ENCODE measurements around the gene TAMALIN.

Gene TAMALIN

DNA sequence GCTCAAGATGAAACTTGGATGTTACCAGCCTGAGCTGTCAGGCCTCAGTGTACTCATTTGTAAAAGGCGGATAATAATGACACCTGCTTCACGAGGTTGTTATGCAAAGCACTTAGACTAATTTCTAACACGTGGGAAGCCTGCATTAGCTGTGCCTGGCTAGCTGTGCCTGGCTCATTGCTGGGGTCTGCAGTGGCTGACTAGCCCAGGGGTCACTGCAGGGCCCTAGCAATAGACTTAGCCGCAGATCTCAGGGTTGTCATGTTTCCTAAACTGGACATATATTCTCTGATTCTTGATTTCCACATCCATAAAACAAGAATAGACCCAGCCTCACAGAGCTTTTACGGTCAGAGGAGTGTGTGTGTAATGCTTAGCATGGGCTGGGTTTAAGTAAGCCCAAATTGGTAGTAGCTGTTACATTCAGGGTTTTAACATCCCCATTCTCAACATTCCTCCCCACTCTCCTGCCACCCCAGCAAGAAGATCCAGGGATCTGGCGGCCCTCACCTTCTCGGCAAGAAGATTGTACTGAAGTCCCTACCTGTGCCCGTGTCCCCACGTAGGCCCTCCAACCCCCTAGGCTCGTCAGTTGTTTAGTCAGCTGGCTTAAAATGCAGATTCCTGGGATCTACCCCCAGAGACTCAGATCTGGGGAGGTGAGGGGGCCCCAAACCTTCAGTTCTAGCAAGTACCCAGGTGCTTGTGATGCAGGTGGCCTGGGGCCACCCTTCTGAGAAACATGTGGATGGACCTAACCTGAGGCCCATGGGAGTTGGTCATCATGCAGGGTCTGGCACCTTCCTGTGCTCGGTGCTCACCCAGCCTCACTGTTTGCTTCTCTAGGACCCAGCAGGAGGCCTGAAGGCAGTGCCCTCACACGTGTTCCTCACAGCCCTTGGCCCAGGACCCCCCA is 53.1 kb downstream of the TAMALIN start:
- H3K36me3 ChIP-seq (ENCODE audit: control insufficient read depth in 4 of 4, insufficient read depth in 4 of 4, low read length in 3 of 4): peaks cover 0 to 4% (median 0%) of the 10 kb centered on the region in 4 experiments
- H3K4me1 ChIP-seq (ENCODE audit: control extremely low read depth in 1 of 4, control insufficient read depth in 4 of 4, insufficient read depth in 4 of 4, low read length in 3 of 4): peaks cover 0 to 5% (median 0%) of the 10 kb centered on the region in 4 experiments
- H3K27ac ChIP-seq (ENCODE audit: insufficient read depth in 1 of 2, low read depth in 1 of 2, low read length in 2 of 2, poor library complexity in 1 of 2, severe bottlenecking in 2 of 2): no peak overlapping the region
- no peaks in the 10 kb centered on the region for H3K9me3 ChIP-seq (ENCODE audit: control extremely low read depth in 1 of 5, control insufficient read depth in 4 of 5, insufficient read depth in 2 of 5, low read depth in 1 of 5, low read length in 4 of 5)
- no peak for DNase-seq
- no peak overlapping the region for H3K4me3 ChIP-seq (ENCODE audit: control insufficient read depth in 1 of 7, extremely low read depth in 1 of 7, insufficient read depth in 4 of 7, low read depth in 2 of 7, low read length in 6 of 7)
- ChIA-PET POLR2A (interaction anchor here (0.6 to 2.0 kb wide), 4 partner anchors 8 to 35 kb away, joined by 3 to 5 read pairs (median 4); partner anchors contain the start of gene ATG101), CTCF (interaction anchor here (0.6 to 31.9 kb wide), 8 partner anchors 10 to 56 kb away, joined by 3 to 661 read pairs (median 4); partner anchors contain the start of gene ATG101)
- 88% methylated on average over 11 of the region's 12 CpGs for WGBS (ENCODE audit: insufficient coverage)
- no peaks in the 10 kb centered on the region for H3K27me3 ChIP-seq (replicated peaks in 2 of 5; ENCODE audit: control insufficient read depth in 4 of 5, insufficient read depth in 5 of 5, low read length in 4 of 5)

DNA sequence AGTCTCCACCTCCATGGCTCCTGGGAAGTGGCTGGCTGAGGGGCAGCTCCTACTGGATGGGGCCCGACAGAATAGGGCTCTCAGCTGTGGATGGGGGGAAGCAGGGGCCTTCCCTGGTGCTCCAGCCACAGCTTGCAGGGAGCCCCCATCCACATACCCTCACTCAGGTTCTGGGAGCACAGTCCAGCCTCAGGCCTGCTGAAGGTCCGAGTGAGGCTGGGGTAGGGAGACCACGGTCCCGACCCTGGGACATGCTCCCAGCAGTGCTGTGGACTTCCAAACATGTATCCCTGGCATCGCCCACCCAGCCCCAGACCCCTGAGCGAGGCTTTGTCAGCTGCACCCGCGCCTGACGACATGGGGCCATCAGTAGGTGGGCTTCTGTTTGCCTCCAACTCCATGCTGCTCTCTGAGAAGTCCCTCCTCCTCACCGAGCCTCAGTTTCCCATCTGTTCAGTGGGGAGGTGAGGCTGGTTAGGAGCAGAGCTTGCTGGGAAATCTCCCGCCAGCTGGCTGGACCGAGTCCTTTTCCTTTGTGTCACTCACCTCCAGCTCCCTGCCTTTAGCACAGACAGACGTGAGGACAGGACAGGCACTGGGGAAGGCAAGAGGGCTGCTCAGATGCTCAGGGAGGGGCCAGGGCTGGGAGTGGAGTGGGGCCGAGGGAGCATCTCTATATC is 53.9 kb downstream of the TAMALIN start:
- H3K4me3 ChIP-seq (ENCODE audit: control insufficient read depth in 1 of 7, extremely low read depth in 1 of 7, insufficient read depth in 4 of 7, low read depth in 2 of 7, low read length in 6 of 7): no peak overlapping the region
- ChIA-PET CTCF (interaction anchor here (1.3 to 31.9 kb wide), 5 partner anchors 9 to 34 kb away, joined by 3 to 661 read pairs (median 9); partner anchors contain the start of genes ATG101 and NR4A1), POLR2A (interaction anchor here (1.1 to 2.0 kb wide), 3 partner anchors 9 to 36 kb away, joined by 3 to 5 read pairs (median 4); partner anchors contain the start of gene ATG101)
- 97% methylated on average over 12 of the region's 14 CpGs for WGBS (ENCODE audit: insufficient coverage)
- H3K4me1 ChIP-seq (ENCODE audit: control extremely low read depth in 1 of 4, control insufficient read depth in 4 of 4, insufficient read depth in 4 of 4, low read length in 3 of 4): peaks cover 0 to 5% (median 0%) of the 10 kb centered on the region in 4 experiments
- H3K27ac ChIP-seq (ENCODE audit: insufficient read depth in 1 of 2, low read depth in 1 of 2, low read length in 2 of 2, poor library complexity in 1 of 2, severe bottlenecking in 2 of 2): no peak overlapping the region
- DNase-seq: no peak
- H3K9me3 ChIP-seq (ENCODE audit: control extremely low read depth in 1 of 5, control insufficient read depth in 4 of 5, insufficient read depth in 2 of 5, low read depth in 1 of 5, low read length in 4 of 5): no peaks in the 10 kb centered on the region
- H3K36me3 ChIP-seq (ENCODE audit: control insufficient read depth in 4 of 4, insufficient read depth in 4 of 4, low read length in 3 of 4): peaks cover 0 to 4% (median 0%) of the 10 kb centered on the region in 4 experiments
- H3K27me3 ChIP-seq (replicated peaks in 2 of 5; ENCODE audit: control insufficient read depth in 4 of 5, insufficient read depth in 5 of 5, low read length in 4 of 5): no peaks in the 10 kb centered on the region

DNA sequence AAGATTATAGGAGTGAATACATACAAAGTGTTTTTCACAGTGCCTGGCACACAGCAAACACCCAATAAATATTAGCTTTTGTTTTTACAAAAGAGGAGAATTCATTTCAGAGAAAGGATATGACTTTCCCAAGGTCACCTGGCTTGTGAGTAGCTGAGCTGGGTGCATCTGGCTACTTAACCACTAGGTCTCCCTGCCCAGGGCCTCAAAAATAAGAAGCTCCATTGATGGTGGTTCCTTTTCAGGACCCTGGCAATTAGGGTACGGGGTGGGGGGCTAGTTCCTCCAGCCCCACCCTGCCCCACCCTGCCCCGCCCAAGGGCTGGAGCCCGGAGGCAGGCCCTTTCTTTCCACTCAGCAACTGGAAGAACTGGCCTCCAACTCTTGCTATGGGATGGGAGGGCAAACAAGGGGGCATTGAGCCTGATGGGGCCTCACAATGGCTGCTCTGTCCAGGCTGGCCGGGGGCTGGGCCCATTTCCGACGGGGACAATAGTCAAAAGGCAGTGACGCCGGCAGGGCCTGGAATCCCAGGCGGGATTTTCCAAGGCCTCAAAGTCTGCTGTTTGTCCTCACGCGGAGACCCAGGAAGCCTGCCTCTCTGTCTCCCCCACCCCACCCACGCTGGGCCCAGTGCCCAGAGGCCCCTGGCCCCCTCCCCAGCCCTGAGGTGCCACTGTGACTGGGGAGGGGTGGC is 54.9 kb downstream of the TAMALIN start:
- Histone ChIP-seq H3K27me3 (replicated peaks in 2 of 5; ENCODE audit: control insufficient read depth in 4 of 5, insufficient read depth in 5 of 5, low read length in 4 of 5) (no peaks in the 10 kb centered on the region), H3K4me1 (ENCODE audit: control extremely low read depth in 1 of 4, control insufficient read depth in 4 of 4, insufficient read depth in 4 of 4, low read length in 3 of 4) (peaks cover 0 to 5% (median 0%) of the 10 kb centered on the region in 4 experiments), H3K27ac (ENCODE audit: insufficient read depth in 1 of 2, low read depth in 1 of 2, low read length in 2 of 2, poor library complexity in 1 of 2, severe bottlenecking in 2 of 2) (no peak overlapping the region), H3K9me3 (ENCODE audit: control extremely low read depth in 1 of 5, control insufficient read depth in 4 of 5, insufficient read depth in 2 of 5, low read depth in 1 of 5, low read length in 4 of 5) (no peaks in the 10 kb centered on the region), H3K4me3 (ENCODE audit: control insufficient read depth in 1 of 7, extremely low read depth in 1 of 7, insufficient read depth in 4 of 7, low read depth in 2 of 7, low read length in 6 of 7) (no peak overlapping the region), H3K36me3 (ENCODE audit: control insufficient read depth in 4 of 4, insufficient read depth in 4 of 4, low read length in 3 of 4) (peaks cover 0 to 4% (median 0%) of the 10 kb centered on the region in 4 experiments)
- CTCF ChIA-PET: interaction anchor here (1.0 to 31.9 kb wide), 6 partner anchors 9 to 35 kb away, joined by 3 to 661 read pairs (median 6); partner anchors contain the start of genes ATG101 and NR4A1
- 93% methylated on average over 8 of the region's 12 CpGs for WGBS (ENCODE audit: insufficient coverage)
- POLR2A ChIA-PET: interaction anchor here (1.0 to 1.7 kb wide), 6 partner anchors 8 to 37 kb away, joined by 3 to 4 read pairs (median 4); partner anchors contain the start of gene NR4A1
- no peak for DNase-seq

DNA sequence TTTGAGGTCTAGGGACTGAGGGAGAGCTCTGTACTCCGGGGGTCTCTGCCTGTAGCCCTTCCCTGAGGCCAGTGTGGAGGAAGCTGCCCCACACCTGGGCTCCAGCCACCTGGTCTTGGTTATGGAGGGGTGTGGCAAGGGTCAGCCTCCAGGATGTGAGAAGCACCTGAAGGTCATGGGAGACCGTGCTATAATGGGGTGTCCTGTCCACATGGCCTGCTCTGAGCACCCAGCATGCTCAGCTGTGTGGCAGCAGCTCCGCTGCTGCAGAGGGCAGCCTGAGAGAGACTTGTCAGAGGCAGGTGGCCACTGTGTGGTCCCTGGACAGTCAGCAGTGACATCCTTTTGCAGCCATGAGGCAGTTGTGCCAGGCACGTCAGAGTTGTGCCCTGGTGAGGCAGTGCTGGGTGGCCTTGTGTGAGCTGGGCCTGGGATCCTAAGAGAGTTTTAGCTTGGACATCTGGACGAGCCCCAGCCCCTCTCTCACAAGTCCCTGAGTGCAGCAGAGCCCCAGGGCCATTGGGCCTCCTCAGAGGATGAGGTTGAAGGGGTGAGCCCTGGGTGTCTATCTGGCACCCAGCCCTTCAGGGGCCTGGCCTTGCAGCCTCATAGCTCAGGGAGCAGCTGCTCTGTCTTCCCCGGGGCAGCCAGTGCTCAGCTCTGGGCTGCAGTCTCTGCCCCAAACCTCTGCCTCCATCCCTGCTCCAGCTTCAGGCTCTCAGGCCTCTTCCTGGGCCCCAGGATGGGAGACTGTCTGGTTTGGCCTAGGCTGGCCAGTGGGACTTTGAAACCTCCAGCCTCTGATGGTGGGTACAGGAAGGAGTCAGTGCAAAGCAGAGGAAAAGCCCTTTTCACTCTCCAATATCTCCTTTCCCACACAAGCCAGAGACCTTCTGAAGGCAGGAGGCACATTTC is 55.7 kb downstream of the TAMALIN start:
- 99% methylated on average over 6 of the region's 6 CpGs for WGBS (ENCODE audit: insufficient coverage)
- POLR2A ChIA-PET: interaction anchor here (1.0 to 1.7 kb wide), 4 partner anchors 9 to 37 kb away, joined by 3 to 4 read pairs (median 4); partner anchors contain the start of gene NR4A1
- no peak overlapping the region for H3K4me3 ChIP-seq (ENCODE audit: control insufficient read depth in 1 of 7, extremely low read depth in 1 of 7, insufficient read depth in 4 of 7, low read depth in 2 of 7, low read length in 6 of 7)

DNA sequence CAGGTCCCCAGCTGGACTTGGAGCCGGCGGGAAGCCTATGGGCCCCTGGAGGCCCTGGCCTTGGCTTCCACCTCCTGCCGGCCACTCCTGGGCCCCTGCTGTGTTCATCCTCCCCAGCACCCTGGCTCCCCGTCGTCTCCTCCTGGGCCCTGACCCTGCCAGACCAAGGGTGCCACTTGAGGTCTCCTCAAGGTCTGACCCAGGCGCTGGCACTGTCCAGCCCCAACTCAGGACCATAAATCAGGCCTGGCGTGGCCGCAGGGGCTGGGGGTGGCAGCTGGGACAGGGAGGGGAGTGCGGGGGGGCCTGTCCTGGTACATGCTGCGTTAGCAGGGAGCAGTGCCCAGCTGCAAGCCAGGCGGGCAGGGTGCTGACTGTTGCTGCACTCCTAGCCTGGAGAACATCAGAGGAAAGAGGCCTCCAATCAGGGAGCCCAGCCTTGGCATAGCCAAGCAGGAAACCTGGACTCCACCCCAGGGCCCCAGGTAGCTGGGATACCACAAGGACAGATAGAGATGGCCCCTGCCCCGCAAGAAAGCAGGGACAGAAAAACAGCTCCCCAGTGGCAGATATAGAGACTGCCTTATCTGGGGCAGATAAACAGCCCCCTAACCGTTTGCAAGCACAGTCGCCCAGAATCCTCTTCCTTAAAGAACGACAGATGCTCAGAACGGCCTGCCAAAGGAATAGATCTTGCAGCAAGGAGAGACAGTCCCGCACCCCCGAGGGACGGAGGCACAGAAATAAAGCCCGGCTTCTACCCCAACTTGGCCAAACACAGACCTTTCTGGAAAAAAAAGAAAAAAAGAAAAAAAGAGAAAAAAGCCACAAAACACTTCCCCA is 56.6 kb downstream of the TAMALIN start:
- Histone ChIP-seq H3K4me1 (ENCODE audit: control extremely low read depth in 1 of 4, control insufficient read depth in 4 of 4, insufficient read depth in 4 of 4, low read length in 3 of 4) (peaks cover 0 to 5% (median 0%) of the 10 kb centered on the region in 4 experiments), H3K27ac (ENCODE audit: insufficient read depth in 1 of 2, low read depth in 1 of 2, low read length in 2 of 2, poor library complexity in 1 of 2, severe bottlenecking in 2 of 2) (no peak overlapping the region), H3K36me3 (ENCODE audit: control insufficient read depth in 4 of 4, insufficient read depth in 4 of 4, low read length in 3 of 4) (no peaks in the 10 kb centered on the region), H3K27me3 (replicated peaks in 2 of 5; ENCODE audit: control insufficient read depth in 4 of 5, insufficient read depth in 5 of 5, low read length in 4 of 5) (no peaks in the 10 kb centered on the region), H3K4me3 (ENCODE audit: control insufficient read depth in 1 of 7, extremely low read depth in 1 of 7, insufficient read depth in 4 of 7, low read depth in 2 of 7, low read length in 6 of 7) (no peak overlapping the region), H3K9me3 (ENCODE audit: control extremely low read depth in 1 of 5, control insufficient read depth in 4 of 5, insufficient read depth in 2 of 5, low read depth in 1 of 5, low read length in 4 of 5) (no peaks in the 10 kb centered on the region)
- WGBS (ENCODE audit: insufficient coverage): 96% methylated on average over 15 of the region's 20 CpGs
- CTCF ChIA-PET: interaction anchor here (1.0 to 31.9 kb wide), 4 partner anchors 11 to 37 kb away, joined by 3 to 661 read pairs (median 4); partner anchors contain the start of gene NR4A1
- no peak for DNase-seq
- POLR2A ChIA-PET: interaction anchor here (0.6 to 1.7 kb wide), 3 partner anchors 11 to 38 kb away, joined by 3 to 4 read pairs (median 4); partner anchors contain the start of gene NR4A1

More for the DNA sequence above, 55.7 kb downstream of the TAMALIN start:
- DNase-seq: no peak
- Histone ChIP-seq H3K27me3 (replicated peaks in 2 of 5; ENCODE audit: control insufficient read depth in 4 of 5, insufficient read depth in 5 of 5, low read length in 4 of 5) (no peaks in the 10 kb centered on the region), H3K27ac (ENCODE audit: insufficient read depth in 1 of 2, low read depth in 1 of 2, low read length in 2 of 2, poor library complexity in 1 of 2, severe bottlenecking in 2 of 2) (no peak overlapping the region), H3K9me3 (ENCODE audit: control extremely low read depth in 1 of 5, control insufficient read depth in 4 of 5, insufficient read depth in 2 of 5, low read depth in 1 of 5, low read length in 4 of 5) (no peaks in the 10 kb centered on the region), H3K4me1 (ENCODE audit: control extremely low read depth in 1 of 4, control insufficient read depth in 4 of 4, insufficient read depth in 4 of 4, low read length in 3 of 4) (peaks cover 0 to 5% (median 0%) of the 10 kb centered on the region in 4 experiments), H3K36me3 (ENCODE audit: control insufficient read depth in 4 of 4, insufficient read depth in 4 of 4, low read length in 3 of 4) (peaks cover 0 to 2% (median 0%) of the 10 kb centered on the region in 4 experiments)
- CTCF ChIA-PET: interaction anchor here (1.0 to 31.9 kb wide), 5 partner anchors 8 to 36 kb away, joined by 3 to 661 read pairs (median 9); partner anchors contain the start of genes ATG101 and NR4A1
